Measurements from ENCODE around the gene BCAP29.
"Not testable (repeated sequence)": the region's sequence is repeated elsewhere in the genome, so short reads cannot be mapped to it uniquely, and the experiment has no call there.

Gene BCAP29

GRCh38 chr7:107613948-107614347, 33.9 kb downstream of the BCAP29 start:
- H3K4me3 ChIP-seq (ENCODE audit: low read depth, low read length) = no peak overlapping the region
- DNase-seq (ENCODE audit: low read depth) = no peak

GRCh38 chr7:107614425-107614824, 34.4 kb downstream of the BCAP29 start:
- DNase-seq (ENCODE audit: low read depth) = peak; percentile 73
- no peak overlapping the region for H3K4me3 ChIP-seq (ENCODE audit: low read depth, low read length)

GRCh38 chr7:107615910-107616680, 36.0 kb downstream of the BCAP29 start:
- H3K4me3 ChIP-seq (ENCODE audit: low read depth, low read length) = no peak overlapping the region
- DNase-seq (ENCODE audit: low read depth) = no peak

DNA sequence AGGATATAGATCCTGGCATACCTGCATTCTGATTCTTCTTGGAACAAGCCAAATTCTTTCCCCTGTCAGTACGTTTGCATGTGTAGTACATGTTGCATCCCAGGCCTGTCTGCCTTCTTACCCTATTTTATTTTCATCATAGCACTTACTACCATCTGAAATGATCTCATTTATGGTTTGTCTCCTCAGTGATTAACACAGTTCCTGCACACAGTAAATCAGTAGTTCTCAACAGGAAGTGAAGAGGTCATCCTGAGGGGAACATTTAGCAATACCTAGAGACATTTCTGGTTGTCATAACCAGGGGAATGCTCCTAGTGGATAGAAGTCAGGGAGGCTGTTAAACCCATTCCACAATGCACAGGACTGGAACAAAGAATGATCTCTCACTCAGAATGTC, 42.4 kb downstream of the BCAP29 start:
- DNase-seq (ENCODE audit: low read depth) = peak; percentile 80
- H3K4me3 ChIP-seq (ENCODE audit: low read depth, low read length) = no peak overlapping the region

DNA sequence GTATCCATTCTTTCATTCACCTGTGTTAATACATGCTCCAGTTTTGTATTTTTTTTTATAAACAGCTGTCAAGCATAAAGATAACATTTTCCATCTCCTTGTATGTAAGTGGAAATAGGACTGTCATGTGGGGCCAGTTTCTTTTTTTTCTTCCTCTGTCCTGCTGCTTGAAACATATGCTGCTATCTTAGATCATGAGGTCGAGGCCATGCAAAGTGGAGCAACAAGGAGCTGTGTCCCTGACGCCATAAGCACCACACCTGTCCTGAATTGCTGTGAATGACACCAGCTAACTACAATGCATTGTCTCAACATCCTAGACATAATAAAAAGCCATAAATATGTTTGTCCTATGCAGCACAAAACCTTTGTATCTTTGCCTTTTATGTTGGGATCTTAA, 42.8 kb downstream of the BCAP29 start:
- H3K4me3 ChIP-seq (ENCODE audit: low read depth, low read length) = no peak overlapping the region
- no peak for DNase-seq (ENCODE audit: low read depth)

DNA sequence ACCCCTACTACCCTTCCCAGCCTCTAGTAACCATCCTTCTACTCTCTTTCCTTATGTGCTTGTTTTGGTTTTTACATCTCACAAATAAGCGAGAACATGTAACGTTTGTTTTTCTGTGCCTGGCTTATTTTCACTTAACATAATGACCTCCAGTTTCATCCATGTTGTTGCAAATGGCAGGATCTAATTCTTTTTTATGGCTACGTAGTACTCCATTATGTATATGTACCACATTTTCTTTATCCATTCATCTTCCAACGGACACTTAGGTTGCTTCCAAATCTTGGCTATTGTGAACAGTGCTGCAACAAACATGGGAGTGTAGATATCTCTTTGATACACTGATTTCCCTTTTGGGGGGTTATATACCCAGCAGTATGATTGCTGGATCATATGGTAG, 47.0 kb downstream of the BCAP29 start:
- no peak overlapping the region for H3K4me3 ChIP-seq (ENCODE audit: low read depth, low read length)
- DNase-seq (ENCODE audit: low read depth) = no peak

DNA sequence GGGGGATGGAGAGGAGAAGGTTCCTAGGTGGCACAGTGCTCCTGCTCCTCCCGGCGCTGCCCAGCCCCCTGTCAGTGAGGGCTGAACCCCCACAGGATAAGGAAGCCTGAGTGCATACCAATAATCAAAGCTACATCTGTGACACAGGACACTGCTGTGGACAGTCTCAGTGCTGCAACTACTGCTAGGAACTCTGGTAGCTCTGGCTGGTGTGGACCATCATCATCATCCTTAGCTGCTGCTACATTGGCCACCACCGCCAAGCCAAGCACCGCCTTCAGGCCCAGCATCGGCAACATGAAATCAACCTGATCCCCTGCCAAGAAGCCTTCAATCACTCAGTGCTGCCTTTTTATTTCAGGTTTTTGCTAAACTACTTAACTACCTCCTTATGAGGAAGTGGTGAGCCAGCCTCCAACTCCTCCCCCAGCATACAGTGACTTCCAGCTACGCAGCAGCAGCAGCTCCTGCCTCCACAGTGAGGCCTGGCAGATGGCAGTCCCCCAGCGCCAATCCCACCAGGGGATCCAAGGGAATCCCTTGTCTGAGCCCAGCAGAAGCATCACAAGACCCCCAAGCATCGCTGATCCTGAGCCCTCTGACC, 48.5 kb downstream of the BCAP29 start:
- no peak for DNase-seq (ENCODE audit: low read depth)

DNA sequence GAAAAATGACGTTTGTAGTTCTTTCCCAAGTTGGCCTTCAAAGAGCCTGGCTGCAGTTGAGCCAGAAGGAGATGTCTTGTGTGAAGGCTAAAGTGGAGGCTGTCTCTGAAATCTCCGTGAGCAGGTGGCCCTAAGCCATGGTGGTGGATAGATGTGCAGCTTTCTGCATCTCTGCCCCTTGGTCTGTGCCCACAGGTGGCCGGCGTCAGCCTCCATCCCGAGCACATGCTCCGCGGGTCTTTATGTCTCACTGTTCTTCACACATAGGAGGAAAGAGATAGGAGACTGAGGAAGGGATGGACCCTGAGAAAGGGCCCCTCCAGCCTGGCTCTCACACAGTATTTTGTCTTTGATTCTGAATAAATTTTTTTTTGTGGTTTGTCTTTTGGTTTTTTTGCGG, 50.3 kb downstream of the BCAP29 start:
- no peak overlapping the region for H3K4me3 ChIP-seq (ENCODE audit: low read depth, low read length)
- no peak for DNase-seq (ENCODE audit: low read depth)

More for the DNA sequence above, 48.5 kb downstream of the BCAP29 start:
- H3K4me3 ChIP-seq (ENCODE audit: low read depth, low read length) = no peak overlapping the region

DNA sequence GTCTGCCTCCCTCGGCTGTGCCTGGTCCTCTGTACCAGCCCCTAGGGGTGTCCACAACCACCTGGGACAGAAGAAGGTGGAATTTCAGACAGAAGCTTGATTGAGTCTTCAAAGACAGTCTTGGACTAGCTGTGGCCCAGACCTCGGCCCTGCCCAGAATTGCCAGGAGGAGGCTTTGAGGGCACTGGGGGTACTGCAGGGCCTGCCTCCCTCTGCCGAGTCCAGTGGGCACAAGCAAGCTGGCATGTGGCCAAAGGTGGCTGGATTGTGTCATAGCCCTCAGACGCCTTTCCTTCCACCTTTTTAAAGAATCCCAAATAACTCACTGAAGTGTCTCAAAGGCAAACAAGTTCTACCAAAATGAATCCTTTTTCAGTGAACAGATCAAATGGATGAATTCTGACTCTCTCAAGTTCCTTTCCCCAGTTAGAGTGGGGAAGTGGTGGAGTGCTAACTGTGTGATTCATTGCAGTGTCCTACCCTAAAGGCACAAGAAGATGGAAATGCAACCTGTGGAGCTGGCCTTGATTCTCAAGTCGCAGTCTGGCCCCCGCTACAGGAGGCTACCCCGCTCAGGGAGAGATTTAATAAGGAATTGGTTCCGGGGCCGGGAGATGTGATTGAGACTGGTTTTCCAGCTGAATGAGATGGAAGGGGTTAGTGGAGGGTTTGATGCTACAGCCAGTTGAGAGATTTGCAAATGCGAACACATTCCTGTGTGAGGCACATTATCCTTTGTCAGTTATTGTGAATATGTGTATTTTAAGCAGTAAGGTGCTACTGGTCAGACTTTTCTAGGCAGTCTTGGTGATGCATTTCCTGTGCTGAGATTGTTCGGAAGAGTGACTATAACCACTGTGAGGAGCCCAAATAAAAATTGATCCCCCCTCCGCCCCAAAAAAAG, 51.8 kb downstream of the BCAP29 start:
- DNase-seq (ENCODE audit: low read depth) = no peak
- H3K4me3 ChIP-seq (ENCODE audit: low read depth, low read length) = no peak overlapping the region

- no peak overlapping the region for H3K4me3 ChIP-seq (ENCODE audit: low read depth, low read length)
- no peak for DNase-seq (ENCODE audit: low read depth)
Measured at GRCh38 chr7:107632492-107632865, 52.4 kb downstream of the BCAP29 start.

- H3K4me3 ChIP-seq (ENCODE audit: low read depth, low read length) = no peak overlapping the region
- no peak for DNase-seq (ENCODE audit: low read depth)
Measured at GRCh38 chr7:107638594-107638993, 58.5 kb downstream of the BCAP29 start.

- H3K4me3 ChIP-seq (ENCODE audit: low read depth, low read length); DNase-seq (ENCODE audit: low read depth): not testable (repeated sequence)
Measured at GRCh38 chr7:107639070-107639469, 59.0 kb downstream of the BCAP29 start.

- DNase-seq (ENCODE audit: low read depth) = no peak
- no peak overlapping the region for H3K4me3 ChIP-seq (ENCODE audit: low read depth, low read length)
Measured at GRCh38 chr7:107641676-107642075, 61.6 kb downstream of the BCAP29 start.

GRCh38 chr7:107642501-107642900, 62.5 kb downstream of the BCAP29 start:
- no peak overlapping the region for H3K4me3 ChIP-seq (ENCODE audit: low read depth, low read length)

GRCh38 chr7:107643407-107643806, 63.4 kb downstream of the BCAP29 start:
- no peak overlapping the region for H3K4me3 ChIP-seq (ENCODE audit: low read depth, low read length)
- DNase-seq (ENCODE audit: low read depth) = peak; percentile 36

More at GRCh38 chr7:107642501-107642900, 62.5 kb downstream of the BCAP29 start:
- DNase-seq (ENCODE audit: low read depth) = no peak

DNA sequence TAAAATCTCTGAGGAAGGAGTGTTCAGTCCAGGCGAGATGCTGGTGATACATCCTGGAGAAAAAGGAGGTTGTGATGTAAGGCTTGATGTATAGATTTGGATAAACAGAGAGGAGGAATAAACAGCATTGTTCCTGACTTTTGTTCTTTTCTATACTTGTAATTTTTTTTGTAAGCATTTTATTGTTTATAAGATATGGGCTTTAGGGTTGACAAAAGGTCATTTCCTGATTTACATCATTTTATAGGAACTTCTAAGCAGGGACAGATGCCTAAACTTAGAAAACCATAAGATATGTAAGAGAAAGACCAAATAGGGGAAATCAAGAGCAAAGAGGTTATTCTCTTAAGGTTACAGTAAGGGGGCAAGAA, 63.9 kb downstream of the BCAP29 start:
- H3K4me3 ChIP-seq (ENCODE audit: low read depth, low read length) = no peak overlapping the region
- DNase-seq (ENCODE audit: low read depth) = no peak

DNA sequence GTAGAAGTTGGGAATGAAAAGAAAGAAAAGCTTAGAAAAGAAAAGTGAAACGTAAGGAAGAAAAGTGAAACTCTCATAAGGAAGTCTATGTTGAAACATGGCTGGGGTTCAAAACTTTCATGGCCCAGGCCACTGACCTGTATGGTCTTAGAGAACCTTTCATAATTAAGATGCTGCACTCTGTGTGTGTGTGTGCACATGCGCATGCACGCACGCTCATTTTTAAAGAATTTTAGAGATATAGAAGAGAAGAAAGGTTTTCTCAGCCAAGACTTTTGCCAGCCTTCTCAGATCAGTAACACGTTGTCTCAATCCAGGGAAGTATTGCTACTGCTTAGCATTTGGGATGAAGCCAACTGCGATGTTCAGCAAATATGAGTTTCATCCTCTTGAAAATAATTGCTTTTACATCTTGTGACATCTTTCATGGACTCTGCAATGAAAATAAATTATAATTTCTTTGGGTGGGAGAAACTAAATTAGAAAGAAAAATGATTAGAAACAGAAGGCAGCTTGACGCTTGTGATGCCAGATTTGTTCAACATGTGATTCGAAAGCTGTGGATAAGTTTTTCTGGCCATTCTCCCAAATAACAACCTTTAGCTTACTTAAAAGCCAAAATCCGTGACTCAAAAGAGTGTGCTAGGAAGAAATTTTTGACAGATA, 64.4 kb downstream of the BCAP29 start:
- no peak for DNase-seq (ENCODE audit: low read depth)
- no peak overlapping the region for H3K4me3 ChIP-seq (ENCODE audit: low read depth, low read length)

DNA sequence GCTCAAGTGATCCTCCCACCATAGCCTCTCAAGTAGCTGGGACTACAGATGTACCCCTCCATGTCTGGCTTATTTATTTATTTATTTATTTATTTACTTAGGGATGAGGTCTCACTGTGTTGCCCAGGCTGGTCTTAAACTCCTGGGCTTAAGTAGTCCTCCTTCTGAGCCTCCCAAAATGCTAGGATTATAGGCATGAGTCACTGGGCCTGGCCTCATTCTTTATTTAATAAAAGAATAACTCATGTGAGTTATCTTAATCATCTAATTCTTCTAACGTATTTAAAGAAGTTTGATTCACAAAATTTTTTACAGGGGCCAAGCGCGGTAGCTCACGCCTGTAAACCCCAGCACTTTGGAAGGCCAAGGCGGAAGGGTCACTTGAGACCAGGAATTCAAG, 72.6 kb downstream of the BCAP29 start:
- H3K4me3 ChIP-seq (ENCODE audit: low read depth, low read length) = no peak overlapping the region
- no peak for DNase-seq (ENCODE audit: low read depth)

GRCh38 chr7:107658467-107658866, 78.4 kb downstream of the BCAP29 start:
- no peak for DNase-seq (ENCODE audit: low read depth)

DNA sequence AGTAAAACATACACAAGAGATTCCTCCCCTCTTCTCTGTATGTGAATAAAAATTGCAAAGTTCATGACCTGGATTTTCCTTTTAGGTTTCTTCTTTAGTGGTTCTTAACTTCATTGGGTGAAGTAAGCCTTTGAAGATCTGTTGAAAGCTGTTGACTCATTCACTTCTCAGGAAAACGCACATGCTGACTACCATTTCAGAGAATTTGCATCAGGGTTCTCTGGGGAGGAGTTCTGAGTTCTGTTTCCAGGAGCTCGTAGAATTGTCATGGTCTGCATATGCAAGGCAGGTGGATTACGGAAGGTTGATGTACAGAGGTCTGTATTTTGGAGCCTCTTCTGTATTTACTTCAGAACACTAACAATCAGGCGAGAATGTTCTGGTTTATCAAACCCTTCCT, 79.6 kb downstream of the BCAP29 start:
- DNase-seq (ENCODE audit: low read depth) = peak; percentile 64
- H3K4me3 ChIP-seq (ENCODE audit: low read depth, low read length) = no peak overlapping the region

More at GRCh38 chr7:107658467-107658866, 78.4 kb downstream of the BCAP29 start:
- no peak overlapping the region for H3K4me3 ChIP-seq (ENCODE audit: low read depth, low read length)

Data from skeletal muscle cell (primary cell).